ENCODE data around the gene PPP3CB.

PPP3CB gene

DNA sequence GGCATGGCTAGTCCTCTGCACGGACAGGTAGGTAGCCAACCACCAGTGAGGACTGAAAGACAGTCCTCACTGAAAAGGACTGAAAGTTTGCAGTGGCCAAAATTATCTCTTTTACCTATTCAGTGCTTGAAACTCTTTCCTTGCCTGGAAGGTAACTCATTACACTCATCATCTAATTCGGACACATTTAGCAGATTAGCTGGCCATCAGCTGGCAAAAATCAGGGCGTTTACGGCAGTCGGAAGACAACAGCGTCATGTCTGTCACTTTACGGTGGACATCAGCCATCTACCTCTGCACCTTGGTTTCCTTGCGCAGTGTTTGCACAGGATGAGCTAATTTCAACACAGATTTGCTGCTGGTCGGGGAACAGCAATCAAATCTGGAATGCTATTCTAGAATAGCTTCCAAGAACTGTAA lies 82.7 kb downstream of the PPP3CB start:
- DNase-seq (ENCODE audit: low read depth): no peak
- no peak for TF ChIP-seq CTCF (conservative IDR thresholded peaks at IDR 0.05; ENCODE audit: low read depth, low read length)
- peak overlapping the region; percentile 81 for H3K4me3 ChIP-seq (ENCODE audit: low read length)

- no peak for DNase-seq (ENCODE audit: low read depth)
- TF ChIP-seq CTCF (conservative IDR thresholded peaks at IDR 0.05; ENCODE audit: low read depth, low read length): no peak
- H3K4me3 ChIP-seq (ENCODE audit: low read length): no peak overlapping the region
Measured at GRCh38 chr10:73410897-73411296, 84.9 kb downstream of the PPP3CB start.

DNA sequence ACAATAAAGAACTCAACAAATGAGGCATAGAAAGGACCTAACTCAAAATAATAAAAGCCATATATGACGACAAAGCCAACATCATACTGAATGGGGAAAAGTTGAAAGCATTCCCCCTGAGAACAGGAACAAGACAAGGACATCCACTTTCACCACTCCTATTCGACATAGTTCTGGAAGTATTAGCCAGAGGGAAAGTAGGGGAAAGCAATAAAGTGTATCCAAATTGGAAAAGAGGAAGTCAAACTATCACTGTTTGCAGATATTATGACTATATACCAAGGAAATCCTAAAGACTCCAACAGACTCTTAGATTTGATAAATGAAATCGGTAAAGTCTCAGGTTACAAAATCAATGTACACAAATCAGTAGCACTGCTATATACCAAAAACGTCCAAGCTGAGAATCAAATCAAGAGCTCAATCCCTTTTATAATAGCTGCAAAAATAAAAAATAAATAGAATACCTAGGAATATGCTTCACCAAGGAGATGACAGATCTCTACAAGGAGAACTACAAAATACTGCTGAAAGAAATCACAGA lies 86.8 kb downstream of the PPP3CB start:
- no peak overlapping the region for H3K4me3 ChIP-seq (ENCODE audit: low read length)
- TF ChIP-seq CTCF (conservative IDR thresholded peaks at IDR 0.05; ENCODE audit: low read depth, low read length): no peak
- DNase-seq (ENCODE audit: low read depth): no peak

GRCh38 chr10:73408061-73408460 lies 87.8 kb downstream of the PPP3CB start:
- DNase-seq (ENCODE audit: low read depth): no peak
- no peak for TF ChIP-seq CTCF (conservative IDR thresholded peaks at IDR 0.05; ENCODE audit: low read depth, low read length)
- H3K4me3 ChIP-seq (ENCODE audit: low read length): no peak overlapping the region

DNA sequence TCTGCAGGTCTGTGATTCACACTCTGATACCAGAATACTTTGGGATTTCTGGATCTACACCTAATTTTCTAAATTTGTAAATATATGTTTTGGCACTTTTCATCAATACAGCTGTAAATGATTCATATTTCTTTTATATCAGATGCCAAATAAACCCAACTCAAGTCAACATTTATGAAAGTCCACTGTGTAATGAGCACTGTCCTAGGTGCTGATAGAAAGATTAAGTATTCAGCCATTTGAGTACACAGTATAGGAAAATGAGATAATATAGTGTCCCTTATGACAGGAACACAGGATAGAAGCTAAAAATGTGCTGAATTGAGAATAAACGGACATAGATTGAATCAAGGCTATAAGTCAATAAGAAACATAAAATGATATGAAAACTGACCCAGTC lies 88.3 kb downstream of the PPP3CB start:
- no peak for TF ChIP-seq CTCF (conservative IDR thresholded peaks at IDR 0.05; ENCODE audit: low read depth, low read length)
- no peak overlapping the region for H3K4me3 ChIP-seq (ENCODE audit: low read length)
- DNase-seq (ENCODE audit: low read depth): no peak

DNA sequence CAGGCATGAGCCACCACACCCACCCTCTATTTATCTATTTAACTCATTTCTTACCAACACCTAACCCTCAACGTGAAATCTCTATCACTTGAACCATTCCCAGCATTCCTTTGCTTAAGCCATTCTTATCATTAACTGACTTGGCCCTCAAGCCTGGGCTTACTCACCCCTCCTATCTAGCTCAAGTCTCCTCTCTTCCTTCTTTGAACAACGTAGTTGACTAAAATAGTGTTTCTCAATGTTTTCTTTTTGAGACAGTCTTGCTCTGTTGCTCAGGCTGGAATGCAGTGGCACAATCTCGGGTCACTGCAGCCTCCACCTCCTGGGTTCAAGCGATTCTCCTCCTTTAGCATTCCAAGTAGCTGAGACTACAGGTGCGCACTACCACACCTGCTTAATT lies 89.0 kb downstream of the PPP3CB start:
- no peak for TF ChIP-seq CTCF (conservative IDR thresholded peaks at IDR 0.05; ENCODE audit: low read depth, low read length)
- no peak overlapping the region for H3K4me3 ChIP-seq (ENCODE audit: low read length)

GRCh38 chr10:73405556-73405955 lies 90.3 kb downstream of the PPP3CB start:
- no peak overlapping the region for H3K4me3 ChIP-seq (ENCODE audit: low read length)
- DNase-seq (ENCODE audit: low read depth): no peak
- TF ChIP-seq CTCF (conservative IDR thresholded peaks at IDR 0.05; ENCODE audit: low read depth, low read length): no peak

More for the DNA sequence above, 89.0 kb downstream of the PPP3CB start:
- DNase-seq (ENCODE audit: low read depth): no peak

Data from retinal pigment epithelial cell (primary cell).